HG03064 (cell line): ENCODE results near the gene CROT.
A peak's percentile ranks its signal among the peaks of the same experiment; 100 is the strongest.

Experiments
- ATAC-seq: cut with Tn5 transposase; IDR thresholded peaks from one replicate; pipeline ENCODE4 v1.9.1; 2021; ENCODE audit warnings: low read depth; ENCODE audit not compliant: unreplicated experiment

Gene CROT

DNA sequence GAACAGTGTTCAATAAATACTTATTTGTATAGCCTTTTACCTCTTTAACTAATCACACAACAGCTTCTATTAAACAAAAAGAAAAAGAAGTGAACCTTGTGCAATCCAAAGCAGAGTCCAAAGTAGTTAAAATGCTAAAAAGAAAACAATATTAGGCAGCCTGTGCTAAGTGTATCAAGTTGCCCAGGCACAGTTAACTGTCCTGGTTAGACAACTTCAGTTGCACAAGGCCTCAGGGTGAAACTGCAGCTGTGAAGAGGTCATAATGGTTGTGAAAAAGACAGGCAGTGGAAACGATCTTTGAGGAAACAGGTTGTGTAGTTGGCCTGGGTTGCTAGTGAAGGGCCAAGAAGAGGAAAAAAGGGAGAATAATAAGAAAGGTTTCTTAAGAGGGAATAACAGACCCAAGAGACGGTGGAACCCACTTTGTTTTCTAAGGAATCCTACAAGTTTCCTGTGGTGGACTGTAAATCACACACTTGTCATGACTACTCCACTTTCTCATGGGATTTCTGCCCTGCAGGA is 6.0 kb upstream of the CROT start:
- no peak for ATAC-seq

DNA sequence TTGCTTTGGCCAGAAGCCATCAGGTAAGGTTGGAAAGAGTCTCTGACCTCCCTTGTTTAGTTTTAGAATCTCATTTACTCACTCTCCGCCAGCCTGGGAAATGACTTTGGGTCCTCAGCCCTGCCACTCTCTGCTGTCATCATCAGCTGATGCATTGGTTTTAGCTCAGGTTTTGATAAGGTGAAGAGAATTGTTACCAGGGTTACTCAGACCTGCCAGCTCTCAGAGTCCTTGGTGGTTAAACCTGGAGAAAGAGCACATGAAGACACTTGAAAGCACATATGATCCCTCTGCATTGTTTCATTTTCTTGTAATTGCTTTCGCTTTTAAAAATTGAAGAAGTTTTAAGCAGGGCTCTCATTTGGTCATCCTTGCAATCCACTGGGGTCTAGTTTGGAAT is 4.0 kb upstream of the CROT start:
- no peak for ATAC-seq

DNA sequence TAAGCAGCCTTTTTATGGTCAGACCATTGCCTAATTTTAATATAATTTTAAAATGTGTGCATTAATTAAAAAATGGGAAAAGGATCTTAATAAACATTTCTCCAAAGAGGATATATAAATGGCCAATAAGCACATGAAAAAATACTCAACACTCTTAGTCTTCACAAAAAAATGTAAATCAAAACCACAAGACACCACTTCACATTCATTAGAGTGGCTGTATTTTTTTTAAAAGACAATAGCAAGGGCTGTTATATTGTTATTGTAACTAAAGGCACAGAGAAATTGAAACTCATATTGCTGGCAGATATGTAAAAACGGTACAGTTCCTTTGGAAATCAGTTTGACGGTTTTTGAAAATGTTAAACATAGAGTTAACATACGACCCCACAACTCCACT is 3.2 kb upstream of the CROT start:
- ATAC-seq = no peak

DNA sequence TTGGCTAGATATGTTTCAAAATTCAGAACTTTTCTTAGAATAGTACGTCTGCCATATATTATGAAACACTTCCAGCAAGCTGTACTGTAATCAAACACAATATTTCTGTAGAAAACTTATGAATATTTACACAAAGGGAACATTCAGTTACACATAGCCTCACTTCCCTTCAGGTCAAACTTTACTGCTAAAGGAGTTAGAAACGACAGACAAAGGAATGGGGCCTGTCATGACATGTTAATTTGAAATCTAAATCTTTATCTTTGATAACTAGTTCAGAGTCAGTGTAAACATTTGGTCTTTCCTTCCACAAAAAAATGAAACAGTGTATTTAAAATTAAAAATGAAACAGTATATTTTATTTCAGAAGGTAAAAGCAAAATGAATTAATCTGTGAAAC is 1.0 kb upstream of the CROT start:
- no peak for ATAC-seq

DNA sequence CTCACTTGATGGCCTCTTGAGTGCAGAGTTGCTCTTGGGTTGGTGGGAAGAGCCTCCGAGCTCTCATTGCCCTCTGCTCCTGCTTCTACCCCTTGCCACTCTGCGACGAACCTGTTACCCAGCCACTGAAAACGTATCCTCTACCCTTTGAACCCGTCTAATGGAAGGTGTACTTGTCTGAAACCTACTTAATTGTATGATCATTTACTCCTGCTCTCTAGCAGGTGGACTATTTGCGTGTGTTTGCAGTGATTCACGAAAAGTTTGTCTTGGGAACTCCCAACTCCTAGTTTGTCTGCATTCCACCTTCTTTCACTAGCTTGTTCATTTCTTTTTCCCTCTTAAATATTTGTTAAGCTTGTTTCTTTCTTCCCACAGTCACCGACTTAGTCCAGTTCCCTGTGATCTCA is 503 bp downstream of the CROT start:
- ATAC-seq = peak; percentile 5

DNA sequence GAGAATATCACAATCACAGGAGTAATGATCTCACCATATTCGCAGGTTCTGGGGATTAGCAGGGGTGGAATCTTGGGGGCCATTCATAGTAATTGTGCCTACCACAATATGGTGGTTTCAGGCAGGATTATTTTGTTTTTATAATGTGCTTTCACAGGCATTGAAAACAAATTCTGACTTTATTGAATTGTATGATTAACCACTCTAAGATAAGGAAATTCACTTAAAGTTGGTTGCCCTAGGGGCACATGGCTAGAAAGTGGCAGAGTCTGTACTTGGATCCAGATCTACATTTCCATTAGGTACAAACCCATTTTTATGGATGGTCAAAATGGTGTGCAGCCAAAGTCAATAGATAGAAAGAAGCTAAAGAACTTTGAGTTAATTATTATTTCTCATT is 1.7 kb downstream of the CROT start:
- ATAC-seq = no peak

DNA sequence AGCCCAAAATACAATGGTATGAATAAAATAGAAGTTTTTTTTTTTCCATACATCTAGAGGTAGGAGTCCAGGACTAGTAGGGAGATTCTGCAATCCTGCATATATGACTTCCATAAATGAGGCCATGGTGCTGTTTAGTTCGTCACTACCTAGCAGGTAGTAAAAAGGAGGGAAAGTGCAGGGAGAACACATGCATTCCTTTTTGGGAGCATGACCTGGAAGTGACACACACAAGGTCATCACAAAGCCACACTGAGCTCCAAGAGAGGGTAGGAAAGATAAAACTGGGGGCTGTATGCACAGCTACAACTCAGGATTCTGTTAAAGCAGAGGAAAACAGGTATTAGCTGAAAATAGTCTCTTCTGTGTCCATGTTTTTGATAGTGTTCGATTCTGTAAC is 2.2 kb downstream of the CROT start:
- ATAC-seq = no peak

DNA sequence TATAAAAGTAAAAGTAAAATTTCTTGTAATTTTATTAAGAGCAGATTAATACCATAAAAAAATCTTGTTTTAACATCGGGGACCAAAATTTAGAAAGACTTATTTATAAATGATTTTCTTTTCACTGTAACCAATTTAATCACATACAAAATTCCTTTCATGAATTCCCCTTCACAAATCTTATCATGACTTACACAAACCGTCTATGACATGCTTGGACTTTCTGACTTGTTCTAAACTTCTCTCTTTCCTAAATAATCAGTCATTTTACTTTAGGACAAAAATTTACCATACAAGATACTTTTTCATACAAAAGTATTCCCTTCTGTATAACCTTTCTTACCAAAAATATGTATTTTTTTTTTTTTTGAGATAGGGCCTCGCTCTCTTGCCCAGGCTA is 9.3 kb downstream of the CROT start:
- no peak for ATAC-seq

DNA sequence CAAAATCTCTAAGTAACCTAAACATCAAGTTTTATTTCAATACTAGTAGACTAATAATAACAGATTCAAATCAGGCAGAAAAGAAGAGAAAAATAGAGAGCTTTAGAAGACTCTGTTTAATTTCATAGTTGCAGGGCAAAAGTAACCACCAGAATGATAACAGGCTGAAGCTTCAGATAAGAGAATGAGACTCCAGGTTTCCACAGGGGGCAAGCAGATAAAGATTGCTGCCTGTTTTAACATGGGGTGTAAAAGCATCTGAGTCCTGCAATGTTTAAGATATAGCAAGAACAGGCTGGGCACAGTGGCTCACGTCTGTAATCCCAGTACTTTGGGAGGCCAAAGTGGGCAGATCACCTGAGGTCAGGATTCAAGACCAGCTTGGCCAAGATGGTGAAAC is 11.0 kb downstream of the CROT start:
- ATAC-seq = no peak

DNA sequence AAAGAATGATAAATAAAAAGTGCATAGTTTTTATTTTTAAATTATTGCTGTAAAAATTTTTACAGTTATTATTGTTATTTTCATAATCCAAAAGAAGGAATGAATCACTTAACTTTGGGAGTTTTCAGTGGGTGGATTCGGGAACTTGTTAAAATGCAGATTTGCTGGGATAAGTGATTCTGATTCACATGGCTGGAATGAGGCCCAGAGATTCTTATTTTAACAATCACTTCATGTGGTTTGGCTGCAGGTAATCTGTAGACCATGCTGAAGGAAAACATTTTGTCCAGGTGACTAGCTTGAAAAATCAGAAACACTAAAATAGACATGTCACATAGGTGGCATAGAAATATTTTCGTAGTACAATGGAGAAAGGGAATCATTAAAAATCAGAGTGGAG is 13.9 kb downstream of the CROT start:
- ATAC-seq = no peak

DNA sequence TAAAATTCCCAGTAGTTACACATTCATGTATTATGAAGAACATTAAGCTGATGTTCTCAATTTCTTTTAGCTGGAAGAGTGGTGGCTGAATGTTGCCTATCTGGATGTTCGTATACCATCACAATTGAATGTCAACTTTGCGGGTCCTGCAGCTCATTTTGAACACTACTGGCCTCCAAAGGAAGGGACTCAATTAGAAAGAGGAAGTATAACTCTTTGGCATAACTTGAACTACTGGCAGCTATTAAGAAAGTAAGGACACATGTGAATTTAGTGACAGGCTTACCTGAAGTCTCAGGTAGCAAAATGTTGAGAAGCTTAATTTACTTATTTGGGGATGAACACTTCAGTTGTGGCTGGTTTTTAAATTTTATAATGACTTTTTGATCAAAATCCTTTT is 15.9 kb downstream of the CROT start:
- no peak for ATAC-seq

DNA sequence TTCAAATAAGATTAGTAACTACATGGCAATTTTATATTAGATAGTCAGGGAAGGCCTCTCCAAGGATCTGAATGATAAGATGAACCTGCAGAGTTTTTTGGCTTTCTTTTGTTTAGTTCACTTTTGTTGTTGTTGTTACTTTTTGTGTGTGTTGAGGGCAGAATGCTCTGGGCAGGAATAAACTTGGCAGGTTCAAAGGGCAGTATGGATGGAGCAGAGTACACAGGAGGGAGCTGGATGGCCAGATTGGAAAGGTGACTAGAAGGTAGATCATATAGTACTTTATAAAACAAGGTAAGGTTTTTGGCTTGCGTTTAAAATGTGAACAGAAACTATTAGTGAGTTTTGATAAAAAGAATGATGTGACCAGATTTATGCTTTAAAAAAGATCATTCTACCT is 17.9 kb downstream of the CROT start:
- ATAC-seq = no peak

DNA sequence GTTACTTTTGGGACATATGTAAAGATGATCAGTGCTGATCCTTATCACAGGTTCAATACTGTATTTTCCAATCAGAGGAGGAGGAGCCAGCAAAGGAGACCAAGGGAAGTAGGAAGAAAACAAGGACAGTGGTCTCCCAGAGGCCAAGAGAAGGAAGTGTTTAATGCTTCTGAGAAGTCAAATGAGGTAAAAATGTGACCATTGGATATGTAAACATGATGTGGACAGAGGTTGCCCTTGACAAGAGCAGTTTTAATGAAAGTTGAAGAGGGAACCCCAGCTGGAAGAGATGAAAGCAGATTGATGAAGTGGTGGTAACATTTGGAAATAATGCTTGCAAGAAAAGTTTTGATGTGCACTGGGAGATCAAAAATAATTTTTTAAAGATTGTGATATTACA is 18.8 kb downstream of the CROT start:
- no peak for ATAC-seq

DNA sequence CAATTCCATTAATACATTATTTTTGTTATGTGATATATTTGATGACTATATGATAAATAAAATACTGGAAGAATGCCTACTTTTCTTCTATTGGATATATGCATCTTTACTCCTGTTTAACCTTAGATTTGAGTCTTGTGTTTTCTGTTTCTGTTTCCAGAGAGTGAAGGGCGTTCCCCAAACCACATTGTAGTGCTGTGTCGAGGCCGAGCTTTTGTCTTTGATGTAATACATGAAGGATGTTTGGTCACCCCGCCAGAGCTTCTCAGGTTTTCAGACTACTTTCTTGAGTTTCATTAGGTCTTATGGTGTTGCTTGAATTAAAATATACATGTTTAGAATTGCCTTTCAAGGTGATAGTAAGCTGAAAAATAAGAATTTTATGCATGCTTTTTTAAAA is 23.8 kb downstream of the CROT start:
- ATAC-seq = no peak

DNA sequence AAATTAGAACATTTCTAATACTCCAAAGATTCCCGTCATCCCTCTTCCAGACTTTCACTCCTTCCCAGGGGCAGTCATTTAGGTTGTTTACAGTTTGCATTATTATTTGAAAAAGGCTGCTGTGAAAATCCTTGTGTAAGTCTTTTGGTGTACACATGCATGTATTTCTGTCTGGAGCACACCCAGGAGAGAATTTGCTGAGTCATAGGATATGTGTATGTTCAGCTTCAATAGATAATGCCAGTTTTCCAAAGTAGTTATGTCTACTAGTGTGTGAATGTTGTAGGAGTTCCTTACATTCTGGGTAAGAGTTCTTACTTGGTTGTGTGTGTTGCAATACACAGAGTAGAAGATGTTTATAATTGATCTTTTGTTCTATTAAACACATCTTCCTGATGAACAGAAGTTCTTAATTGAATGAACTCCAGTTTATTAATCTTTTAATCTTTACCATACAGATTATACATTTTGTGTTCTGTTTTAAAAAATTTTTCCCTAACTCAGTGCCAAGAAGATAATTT is 25.3 kb downstream of the CROT start:
- ATAC-seq = no peak

DNA sequence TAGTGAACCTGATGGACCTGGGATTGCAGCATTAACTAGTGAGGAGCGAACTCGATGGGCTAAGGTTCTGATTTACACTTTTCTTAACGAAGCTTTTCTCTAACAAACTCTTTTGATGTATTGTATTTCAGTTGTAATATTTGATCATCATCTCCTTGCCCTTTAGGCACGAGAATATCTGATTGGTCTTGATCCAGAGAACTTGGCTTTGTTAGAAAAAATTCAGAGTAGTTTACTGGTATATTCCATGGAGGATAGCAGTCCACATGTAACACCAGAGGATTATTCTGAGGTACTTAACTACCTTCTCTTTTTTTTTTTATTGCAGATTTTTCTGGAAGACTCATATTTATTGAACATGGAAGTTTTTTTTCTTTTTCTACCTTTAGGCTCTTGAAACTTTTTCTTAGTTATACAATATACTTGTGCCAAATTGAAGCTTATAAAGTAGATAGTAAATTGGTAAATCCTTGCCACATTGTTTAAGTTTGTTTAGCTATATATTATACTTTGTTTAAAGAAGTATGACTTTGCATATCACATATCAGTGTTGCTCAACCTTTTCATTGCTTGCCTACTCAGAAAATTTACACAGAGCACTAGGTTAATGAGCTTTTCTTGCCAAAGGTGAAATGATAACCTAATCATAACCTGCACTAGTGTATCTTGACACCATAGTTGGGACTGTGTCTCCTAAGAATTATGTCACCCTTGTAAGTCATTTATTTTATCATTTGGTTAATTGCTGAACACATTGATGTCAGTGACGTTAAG is 30.4 kb downstream of the CROT start:
- ATAC-seq = no peak

DNA sequence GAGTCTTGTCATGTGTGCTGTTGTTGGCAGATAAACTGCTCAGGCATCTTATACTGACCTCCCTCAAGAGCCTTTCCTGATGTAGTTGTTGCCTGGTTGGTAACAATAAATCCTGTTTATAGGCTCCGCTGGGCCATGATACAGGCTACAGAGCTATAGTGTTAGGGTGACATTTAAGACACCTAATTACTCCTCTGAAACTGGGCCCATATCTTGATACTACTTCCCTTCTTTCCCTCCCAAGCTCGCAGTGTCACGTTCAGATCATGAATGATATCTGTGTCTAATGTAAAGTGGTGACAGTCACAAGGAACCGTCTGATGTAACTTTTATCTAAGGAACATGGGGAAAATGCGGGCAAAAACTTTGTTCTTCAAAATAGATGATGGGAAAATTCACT is 35.4 kb downstream of the CROT start:
- ATAC-seq = no peak

DNA sequence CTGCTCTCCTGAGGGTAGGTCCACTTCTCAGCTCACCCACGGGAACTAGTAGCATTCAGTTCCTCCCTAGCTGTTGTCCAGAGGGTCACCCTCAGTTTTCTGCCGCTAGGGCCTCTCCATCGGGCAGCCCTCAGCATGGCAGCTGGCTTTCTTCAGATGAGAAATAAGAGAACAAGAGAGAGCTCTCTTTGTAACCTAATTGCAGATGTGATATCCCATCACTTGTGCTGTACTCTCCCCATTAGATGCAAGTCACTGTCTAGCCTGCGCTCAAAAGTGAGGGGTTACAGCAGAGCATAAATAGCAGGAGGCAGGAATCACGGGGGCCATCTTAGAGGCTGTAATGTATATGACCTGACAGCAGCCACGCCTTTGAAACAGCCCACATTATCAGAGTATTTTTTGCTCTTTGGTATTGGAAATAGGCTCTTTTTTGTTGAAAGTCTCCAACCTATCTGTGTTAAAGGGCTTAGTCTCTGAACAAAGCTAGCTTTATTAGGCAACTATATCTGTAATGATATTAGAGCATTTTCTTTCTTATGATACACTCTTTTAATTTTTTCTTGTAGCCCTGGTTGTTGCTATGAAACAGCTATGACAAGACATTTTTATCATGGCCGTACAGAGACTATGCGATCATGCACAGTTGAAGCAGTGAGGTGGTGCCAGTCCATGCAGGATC is 45.7 kb downstream of the CROT start:
- ATAC-seq = no peak

DNA sequence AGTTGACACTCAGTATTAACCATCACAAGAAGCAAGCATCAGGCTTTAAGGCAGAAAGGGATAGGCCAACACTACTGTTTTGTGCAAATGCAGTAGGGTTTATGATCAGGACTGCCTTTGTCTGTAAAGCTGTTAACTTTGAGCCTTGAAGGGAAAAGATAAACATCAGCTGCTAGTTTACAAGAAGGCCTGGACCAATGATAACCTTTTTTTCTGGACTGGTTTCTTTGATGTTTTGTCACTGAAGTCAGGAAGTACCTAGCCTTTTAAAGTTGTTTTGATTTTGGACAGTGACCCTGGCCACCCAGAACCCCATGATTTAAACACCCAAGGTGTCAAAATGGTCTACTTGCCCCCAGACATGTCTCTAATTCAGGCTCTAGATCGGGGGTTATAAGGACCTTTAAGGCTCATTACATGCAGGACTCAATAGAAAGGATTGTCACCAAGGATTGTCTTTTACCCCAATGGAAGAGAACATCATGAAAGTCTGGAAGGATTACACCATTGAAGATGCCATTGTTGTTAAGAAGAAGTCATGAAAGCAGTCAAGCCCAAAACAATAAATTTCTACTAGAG is 50.1 kb downstream of the CROT start:
- no peak for ATAC-seq

DNA sequence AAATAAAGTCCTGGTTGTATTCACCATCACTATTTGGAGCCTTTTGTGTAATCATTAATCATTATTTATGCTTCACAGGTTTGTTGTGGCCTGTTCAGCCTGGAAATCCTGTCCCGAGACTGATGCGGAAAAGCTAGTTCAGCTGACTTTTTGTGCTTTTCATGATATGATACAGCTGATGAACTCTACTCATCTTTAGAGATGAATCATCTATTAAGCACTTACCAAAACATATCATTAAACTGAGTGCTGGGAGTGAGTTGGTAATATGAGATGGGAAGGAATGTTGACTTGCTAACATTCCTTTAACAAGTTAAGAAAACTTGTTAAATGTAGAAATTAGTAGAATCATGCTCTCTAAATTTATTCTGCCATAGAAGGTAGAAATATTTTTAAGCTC is 53.0 kb downstream of the CROT start:
- ATAC-seq = no peak

DNA sequence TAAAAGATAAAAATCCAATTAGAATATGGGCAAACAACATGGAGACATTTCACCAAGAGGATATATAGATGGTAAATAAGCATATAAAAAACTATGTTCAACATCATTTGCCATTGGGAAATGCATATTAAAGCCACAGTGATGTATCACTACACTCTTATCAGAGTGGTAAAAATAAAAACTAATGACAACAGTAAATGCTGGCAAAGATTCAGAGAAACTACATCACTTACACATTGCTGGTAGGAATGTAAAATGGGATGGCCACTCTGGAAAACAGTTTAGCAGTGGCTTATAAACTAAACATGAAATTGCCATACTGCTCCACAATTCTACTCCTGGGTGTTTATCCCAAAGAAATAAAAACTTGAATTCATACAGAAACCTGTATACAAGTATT is 59.2 kb downstream of the CROT start:
- no peak for ATAC-seq

DNA sequence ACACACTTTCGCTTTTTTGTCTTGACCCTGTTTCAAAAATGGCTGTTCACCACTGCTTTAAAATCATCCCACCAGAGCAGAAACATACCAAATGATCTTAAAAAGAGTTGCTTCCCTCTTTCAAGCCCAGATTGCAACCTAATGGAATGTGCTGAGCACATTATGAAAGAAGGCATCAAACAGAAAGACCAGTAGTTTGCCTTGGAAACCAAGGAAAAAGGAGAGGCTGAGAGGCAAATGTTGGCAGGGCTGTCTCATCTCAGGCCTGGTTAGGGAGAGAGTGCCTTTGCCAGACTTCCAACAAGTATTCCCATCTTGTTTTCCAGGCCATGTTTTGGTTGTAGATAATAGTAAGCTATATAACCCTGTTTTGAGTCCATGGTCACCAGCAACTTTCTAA is 65.7 kb downstream of the CROT start:
- ATAC-seq = no peak
